Activated CD8-positive, alpha-beta T cell treated with anti-CD3 and anti-CD28 coated beads for 36 hours (primary cell): ENCODE results near the gene CWC27. TPM values are rescaled to one million over a fixed set of nuclear protein-coding genes. Genes with fewer than 3 reads are reported as not detected.

ENCODE experiments used
- ATAC-seq: fragments of 200-7000 bp; cut with Tn5 transposase; one replicate; pipeline ENCODE4 v1.10.0; 2021; ENCODE audit warnings: mild to moderate bottlenecking, moderate library complexity
- CTCF ChIA-PET: fragments of 350-600 bp; sonication (Branson Sonifier 250); formaldehyde crosslinking; loops from one replicate; lab custom pipeline; 2021; ENCODE audit warnings: antibody characterized with exemption; lab: Charles Lee
- POLR2A ChIA-PET: fragments of 350-600 bp; sonication (Branson Sonifier 250); formaldehyde crosslinking; loops from one replicate; lab custom pipeline; 2021; ENCODE audit warnings: antibody characterized with exemption; lab: Charles Lee
- DNase-seq: peaks from one replicate; pipeline ENCODE4 v3.0.0-alpha.2; 2020
- H3K27ac Mint-ChIP-seq: one replicate; pipeline ENCODE4 v1.8.0; 2021; ENCODE audit warnings: mild to moderate bottlenecking, mixed read lengths
- H3K27me3 Mint-ChIP-seq: one replicate; pipeline ENCODE4 v1.8.0; 2021; ENCODE audit warnings: mixed read lengths
- H3K36me3 Mint-ChIP-seq: one replicate; pipeline ENCODE4 v1.8.0; 2021; ENCODE audit warnings: low read depth, mixed read lengths
- H3K4me1 Mint-ChIP-seq: one replicate; pipeline ENCODE4 v1.8.0; 2021; ENCODE audit warnings: low read depth, mixed read lengths
- H3K4me3 Mint-ChIP-seq: one replicate; pipeline ENCODE4 v1.8.0; 2021; ENCODE audit warnings: mild to moderate bottlenecking, moderate library complexity, mixed read lengths
- H3K9me3 Mint-ChIP-seq: one replicate; pipeline ENCODE4 v1.8.0; 2021; ENCODE audit warnings: mixed read lengths
- CTCF ChIP-seq: fragments of 200-600 bp; IDR thresholded peaks from one replicate; pipeline ENCODE4 v1.8.0; 2022; ENCODE audit warnings: antibody characterized with exemption, mild to moderate bottlenecking
- intact Hi-C: fragments of 100-400 bp; cut with micrococcal nuclease; formaldehyde crosslinking; loops from one replicate; pipeline ENCODE4 v1.10.0; 2022
- total RNA-seq, 2 experiments: library from RNA; stranded (reverse); gene quantifications; one replicate each; pipeline ENCODE4 v1.2.3, GENCODE V29; 2021

The CWC27 gene
- total RNA-seq, 2 experiments from 2014 or later, result 32.3 to 38.1 TPM

- Mint-ChIP-seq H3K27me3 (peaks cover 8% of the 10 kb centered on the region), H3K4me1 (no peaks in the 10 kb centered on the region)
- intact Hi-C loops, result no loop called here
Observed at GRCh38 chr5:65065001-65065511, 296.3 kb downstream of the CWC27 start.

GRCh38 chr5:65066387-65067146 lies 297.8 kb downstream of the CWC27 start:
- DNase-seq (no peak), ATAC-seq (no peak)
- Mint-ChIP-seq H3K36me3 (no peaks in the 10 kb centered on the region), H3K4me1 (no peaks in the 10 kb centered on the region), H3K9me3 (no peaks in the 10 kb centered on the region), H3K27me3 (peaks cover 8% of the 10 kb centered on the region), H3K27ac (no peak overlapping the region), H3K4me3 (no peak overlapping the region)
- ChIA-PET POLR2A (no interaction called here), CTCF (interaction anchor here (1.2 kb wide), 1 partner anchor 10 kb away, joined by 3 read pairs; no protein-coding TSS in a partner anchor)
- TF ChIP-seq CTCF, result no peak
- intact Hi-C loops, result no loop called here

More at GRCh38 chr5:65065001-65065511, 296.3 kb downstream of the CWC27 start:
- ATAC-seq (no peak), DNase-seq (no peak)
- no peak for TF ChIP-seq CTCF
- no peak overlapping the region for H3K4me3 Mint-ChIP-seq
- no peaks in the 10 kb centered on the region for H3K36me3 Mint-ChIP-seq
- ChIA-PET POLR2A (no interaction called here), CTCF (interaction anchor here (1.5 kb wide), 1 partner anchor 419 kb away, joined by 3 read pairs; no protein-coding TSS in a partner anchor)
- no peaks in the 10 kb centered on the region for H3K9me3 Mint-ChIP-seq
- H3K27ac Mint-ChIP-seq, result no peak overlapping the region

- ChIA-PET POLR2A (no interaction called here), CTCF (interaction anchor here (1.0 to 1.2 kb wide), 2 partner anchors 9 to 18 kb away, joined by 3 read pairs; no protein-coding TSS in a partner anchor)
- intact Hi-C loops, result no loop called here
- Mint-ChIP-seq H3K4me3 (no peak overlapping the region), H3K4me1 (no peaks in the 10 kb centered on the region), H3K27ac (no peak overlapping the region), H3K36me3 (no peaks in the 10 kb centered on the region), H3K27me3 (peaks cover 8% of the 10 kb centered on the region), H3K9me3 (no peaks in the 10 kb centered on the region)
- DNase-seq (no peak), ATAC-seq (no peak)
- no peak for TF ChIP-seq CTCF
Observed at GRCh38 chr5:65067147-65067506, 298.4 kb downstream of the CWC27 start.

Other genes starting within 250 kb of the CWC27 start
- gene SHISAL2B, start 78.4 kb upstream of the CWC27 start, total RNA-seq, result not detected
- 10 to 100 TPM; 20.5 to 22.9 TPM for gene SREK1IP1, start 239 bp upstream of the CWC27 start, total RNA-seq